Left ventricle myocardium inferior (tissue), 1 donor: ENCODE data around the gene SSBP4. TPM values are rescaled to one million over a fixed set of nuclear protein-coding genes. Genes with fewer than 3 reads are reported as not detected.

Source experiments
- DNase-seq: peaks from one replicate; pipeline ENCODE4 v3.0.0-alpha.2; 2020
- H3K27ac ChIP-seq: fragments of 200-600 bp; replicated peaks from 2 replicates; pipeline ENCODE4 v1.8.0; 2021
- H3K27me3 ChIP-seq: fragments of 200-600 bp; 2 replicates; pipeline ENCODE4 v1.8.0; 2021; ENCODE audit warnings: low read depth
- H3K36me3 ChIP-seq: fragments of 200-600 bp; 2 replicates; pipeline ENCODE4 v1.8.0; 2021
- H3K4me1 ChIP-seq: fragments of 200-600 bp; 2 replicates; pipeline ENCODE4 v1.8.0; 2021
- H3K4me3 ChIP-seq: fragments of 200-600 bp; 2 replicates; pipeline ENCODE4 v1.8.0; 2021; ENCODE audit warnings: mild to moderate bottlenecking, moderate library complexity
- H3K9me3 ChIP-seq: fragments of 200-600 bp; replicated peaks from 2 replicates; pipeline ENCODE4 v1.8.0; 2021
- intact Hi-C: fragments of 100-400 bp; cut with micrococcal nuclease; formaldehyde crosslinking; loops from one replicate; pipeline ENCODE4 v1.11.0; 2022
- total RNA-seq: library from RNA; stranded (reverse); fragmentation: NEBNext Ultra II Directional; extraction: Animal tissue kit (Norgen Biotek cat#: 25700); gene quantifications from one replicate; pipeline ENCODE4 v1.2.1, GENCODE V29; 2021
- TF ChIP-seq, protein P1 (sequence below): fragments of 200-600 bp; IDR thresholded peaks from 2 replicates; pipeline ENCODE4 v1.8.0; 2021; ENCODE audit warnings: antibody characterized with exemption, mild to moderate bottlenecking, borderline replicate concordance
- donor health status: DM: no; HTN: yes; CAD: no; lungs with severe emphysema.

The SSBP4 gene
- total RNA-seq, 1 donor from 2014 or later, result 30.8 TPM

- Histone ChIP-seq H3K4me3 (peak overlapping the region; percentile 20), H3K27ac (peak overlapping the region; percentile 90), H3K9me3 (no peaks in the 10 kb centered on the region), H3K4me1 (peaks cover 81% of the 10 kb centered on the region), H3K36me3 (peaks cover 20% of the 10 kb centered on the region), H3K27me3 (no peaks in the 10 kb centered on the region)
- intact Hi-C loops, result loop anchor here (5.0 kb wide), 1 partner anchor 58 kb away; the partner anchor contains the start of gene ELL
- TF ChIP-seq, protein P1, sequence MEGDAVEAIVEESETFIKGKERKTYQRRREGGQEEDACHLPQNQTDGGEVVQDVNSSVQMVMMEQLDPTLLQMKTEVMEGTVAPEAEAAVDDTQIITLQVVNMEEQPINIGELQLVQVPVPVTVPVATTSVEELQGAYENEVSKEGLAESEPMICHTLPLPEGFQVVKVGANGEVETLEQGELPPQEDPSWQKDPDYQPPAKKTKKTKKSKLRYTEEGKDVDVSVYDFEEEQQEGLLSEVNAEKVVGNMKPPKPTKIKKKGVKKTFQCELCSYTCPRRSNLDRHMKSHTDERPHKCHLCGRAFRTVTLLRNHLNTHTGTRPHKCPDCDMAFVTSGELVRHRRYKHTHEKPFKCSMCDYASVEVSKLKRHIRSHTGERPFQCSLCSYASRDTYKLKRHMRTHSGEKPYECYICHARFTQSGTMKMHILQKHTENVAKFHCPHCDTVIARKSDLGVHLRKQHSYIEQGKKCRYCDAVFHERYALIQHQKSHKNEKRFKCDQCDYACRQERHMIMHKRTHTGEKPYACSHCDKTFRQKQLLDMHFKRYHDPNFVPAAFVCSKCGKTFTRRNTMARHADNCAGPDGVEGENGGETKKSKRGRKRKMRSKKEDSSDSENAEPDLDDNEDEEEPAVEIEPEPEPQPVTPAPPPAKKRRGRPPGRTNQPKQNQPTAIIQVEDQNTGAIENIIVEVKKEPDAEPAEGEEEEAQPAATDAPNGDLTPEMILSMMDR, result no peak
- peak; percentile 83 for DNase-seq
Observed at GRCh38 chr19:18464646-18465045, 45.4 kb downstream of the SSBP4 start.

- H3K4me3 ChIP-seq, result peak overlapping the region; percentile 20
- intact Hi-C loops, result loop anchor here (5.0 kb wide), 1 partner anchor 57 kb away; the partner anchor contains the start of gene ELL
Observed at GRCh38 chr19:18465214-18465963, 46.2 kb downstream of the SSBP4 start.

DNA sequence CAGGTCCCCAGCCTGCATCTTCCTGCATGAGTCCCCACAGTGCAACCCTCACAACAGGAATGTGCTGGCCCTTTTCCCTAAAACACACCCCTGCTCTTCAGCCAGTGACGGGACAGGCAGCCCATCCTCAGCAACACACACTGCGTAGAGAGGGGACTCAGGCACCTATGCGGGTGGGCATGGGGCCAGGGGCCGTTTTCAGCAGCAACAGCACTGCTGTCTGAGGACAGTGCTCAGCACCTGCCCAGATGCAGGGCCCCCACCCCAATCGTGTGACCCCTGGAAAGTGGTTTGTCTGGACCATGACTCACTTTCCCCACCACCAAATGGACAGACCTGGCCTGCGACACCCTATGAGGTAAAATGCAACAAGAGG is 46.8 kb downstream of the SSBP4 start:
- Histone ChIP-seq H3K27me3 (no peaks in the 10 kb centered on the region), H3K4me1 (peaks cover 81% of the 10 kb centered on the region), H3K9me3 (no peaks in the 10 kb centered on the region), H3K4me3 (no peak overlapping the region), H3K36me3 (peaks cover 15% of the 10 kb centered on the region), H3K27ac (peak overlapping the region; percentile 90)
- DNase-seq, result no peak
- intact Hi-C loops, result loop anchor here (5.0 kb wide), 1 partner anchor 56 kb away; the partner anchor contains the start of gene ELL
- TF ChIP-seq, protein P1, result no peak

More at GRCh38 chr19:18465214-18465963, 46.2 kb downstream of the SSBP4 start:
- Histone ChIP-seq H3K27ac (peak overlapping the region; percentile 90), H3K36me3 (peaks cover 18% of the 10 kb centered on the region), H3K9me3 (no peaks in the 10 kb centered on the region), H3K27me3 (no peaks in the 10 kb centered on the region), H3K4me1 (peaks cover 81% of the 10 kb centered on the region)
- TF ChIP-seq, protein P1, result no peak
- no peak for DNase-seq

DNA sequence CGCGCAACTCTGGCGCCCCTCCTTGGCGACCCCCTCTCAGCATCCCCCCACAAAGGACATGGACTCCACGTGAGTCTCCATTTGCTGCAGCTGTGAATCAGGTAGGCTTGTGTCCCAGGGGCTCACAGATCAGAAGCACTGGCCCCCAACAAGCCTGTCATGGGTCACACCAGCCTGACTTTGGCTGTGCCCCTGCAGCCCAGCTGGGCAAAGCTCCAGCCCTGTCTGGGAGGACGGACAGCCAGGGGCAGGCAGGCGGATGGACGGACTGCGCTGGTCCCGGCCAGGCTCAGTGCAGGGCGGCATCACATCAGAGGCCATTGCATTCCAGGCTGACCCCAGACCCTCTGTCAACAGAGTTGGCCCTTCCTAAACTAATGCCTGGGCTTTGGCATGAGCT is 47.2 kb downstream of the SSBP4 start:
- no peak overlapping the region for H3K4me3 ChIP-seq
- DNase-seq, result no peak
- TF ChIP-seq, protein P1, result no peak
- no peaks in the 10 kb centered on the region for H3K9me3 ChIP-seq
- H3K27ac ChIP-seq, result peak overlapping the region; percentile 90
- H3K4me1 ChIP-seq, result peaks cover 78% of the 10 kb centered on the region
- intact Hi-C loops, result loop anchor here (5.0 kb wide), 1 partner anchor 56 kb away; the partner anchor contains the start of gene ELL
- no peaks in the 10 kb centered on the region for H3K27me3 ChIP-seq
- H3K36me3 ChIP-seq, result peaks cover 12% of the 10 kb centered on the region

DNA sequence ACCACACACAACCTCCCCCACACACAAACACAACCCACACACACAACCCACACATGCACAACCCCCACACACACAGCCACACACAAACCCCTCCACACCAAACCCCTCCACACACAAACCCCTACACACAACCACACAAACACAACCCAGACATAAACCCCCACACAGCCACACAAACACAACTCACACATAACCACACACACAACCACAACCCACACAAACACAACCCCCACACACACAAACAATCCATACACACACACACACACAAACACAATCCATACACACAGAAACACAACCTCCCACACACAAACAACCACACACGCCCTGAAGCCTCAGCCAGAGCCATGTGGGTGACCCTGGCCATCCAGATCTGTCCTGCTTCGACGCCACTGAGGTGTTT is 48.8 kb downstream of the SSBP4 start:
- no peak for DNase-seq
- Histone ChIP-seq H3K27ac (peak overlapping the region; percentile 14), H3K4me3 (no peak overlapping the region), H3K9me3 (no peaks in the 10 kb centered on the region), H3K27me3 (no peaks in the 10 kb centered on the region), H3K4me1 (peaks cover 70% of the 10 kb centered on the region), H3K36me3 (peaks cover 16% of the 10 kb centered on the region)
- TF ChIP-seq, protein P1, result no peak
- intact Hi-C loops, result loop anchor here (5.0 kb wide), 1 partner anchor 54 kb away; the partner anchor contains the start of gene ELL
